GM03348 (cell line): ENCODE data around the gene ZSWIM6.
A peak's percentile ranks its signal among the peaks of the same experiment; 100 is the strongest.

Source experiments
- DNase-seq: peaks from one replicate; pipeline ENCODE4 v3.0.0; 2012; ENCODE audit warnings: low spot score

ZSWIM6 gene

GRCh38 chr5:61441742-61442141 is 109.7 kb downstream of the ZSWIM6 start:
- DNase-seq, result no peak

DNA sequence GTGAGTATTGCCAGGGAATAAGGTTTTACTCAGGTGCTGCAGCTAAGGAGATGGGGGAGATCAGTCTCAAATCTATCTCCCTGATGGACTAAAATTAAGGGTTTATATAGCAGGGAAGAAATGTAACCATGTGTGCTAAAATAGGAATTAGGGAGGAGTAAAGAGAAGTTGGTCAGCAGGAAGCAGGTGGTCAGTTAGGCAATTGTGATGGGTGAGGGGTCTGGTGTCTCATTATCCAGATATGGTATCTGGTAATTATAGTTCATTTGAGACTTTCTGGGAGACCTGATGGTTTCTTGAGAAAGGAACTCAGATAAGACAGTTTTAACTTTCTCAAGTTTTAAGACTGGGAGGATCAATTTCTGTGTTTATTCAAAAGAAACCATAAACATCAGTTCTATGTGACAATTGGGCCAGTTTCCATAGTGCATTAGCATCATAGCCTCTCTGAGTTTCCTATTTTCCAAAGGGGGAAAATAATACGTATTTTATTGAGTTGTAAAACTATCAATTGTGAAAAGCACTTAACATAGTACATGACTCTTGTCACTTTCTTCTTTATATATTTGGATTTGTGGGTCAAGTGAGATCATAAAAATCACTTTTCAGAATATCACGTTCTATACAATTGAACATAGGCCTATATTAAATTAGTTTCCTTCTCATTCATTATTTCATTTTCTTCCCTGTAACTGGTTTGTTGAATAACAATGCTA is 115.9 kb downstream of the ZSWIM6 start:
- DNase-seq, result no peak

DNA sequence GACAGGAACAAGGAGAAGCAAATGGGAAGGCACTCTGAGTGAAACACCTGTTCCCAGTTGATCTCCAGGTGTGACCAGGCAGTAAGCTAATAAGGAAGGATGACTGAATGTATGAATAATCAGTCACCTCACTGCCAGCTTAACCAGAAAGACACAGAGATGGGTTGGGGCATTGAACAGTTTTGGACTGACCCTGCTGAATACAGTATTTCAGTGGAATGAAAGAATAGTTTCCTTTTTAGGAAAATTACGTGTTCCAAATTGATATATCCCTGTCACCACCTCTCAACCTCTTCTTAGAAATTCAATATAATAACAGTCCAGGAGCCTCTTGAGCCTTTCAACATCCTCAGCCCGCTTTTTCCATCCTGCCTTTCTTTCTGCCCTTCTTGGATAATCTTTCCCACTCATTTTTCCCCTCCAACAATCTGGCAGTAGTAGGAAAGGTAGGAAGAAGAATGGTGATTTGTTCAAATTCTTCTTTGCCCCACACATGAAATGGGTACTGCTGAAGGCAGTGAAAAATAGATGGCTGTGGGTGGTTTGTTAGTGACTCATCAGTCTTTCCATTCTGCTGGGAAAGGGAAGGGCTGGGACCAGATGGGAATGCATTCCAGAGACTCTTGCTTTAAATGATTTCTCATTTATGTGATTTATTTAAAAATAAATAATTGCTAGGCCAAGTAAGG is 117.9 kb downstream of the ZSWIM6 start:
- peak; percentile 71 for DNase-seq

GRCh38 chr5:61450493-61451279 is 118.6 kb downstream of the ZSWIM6 start:
- DNase-seq, result peak; percentile 32

- DNase-seq, result no peak
Measured at GRCh38 chr5:61455179-61456006, 123.3 kb downstream of the ZSWIM6 start.

- DNase-seq, result no peak
Measured at GRCh38 chr5:61460471-61460870, 128.4 kb downstream of the ZSWIM6 start.

DNA sequence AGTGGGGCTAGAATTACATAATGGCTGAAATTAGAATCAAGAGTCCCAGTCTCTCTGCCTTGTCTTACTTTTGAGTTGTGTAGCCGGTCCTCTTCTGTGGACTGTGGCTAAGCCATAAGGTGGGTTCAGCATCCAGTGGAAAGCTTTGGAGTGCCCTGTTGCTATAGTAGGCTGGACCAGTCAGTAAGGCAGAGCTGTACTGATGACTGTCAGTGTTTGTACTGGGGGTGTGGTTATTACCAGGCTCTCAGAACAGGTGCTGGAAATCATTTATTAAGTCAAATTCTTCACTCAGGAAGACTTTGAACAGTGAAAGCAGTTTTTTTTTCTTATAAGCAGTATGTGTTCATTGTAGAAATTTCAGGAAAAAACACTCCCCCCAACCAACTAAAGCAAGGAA is 129.4 kb downstream of the ZSWIM6 start:
- DNase-seq, result no peak

DNA sequence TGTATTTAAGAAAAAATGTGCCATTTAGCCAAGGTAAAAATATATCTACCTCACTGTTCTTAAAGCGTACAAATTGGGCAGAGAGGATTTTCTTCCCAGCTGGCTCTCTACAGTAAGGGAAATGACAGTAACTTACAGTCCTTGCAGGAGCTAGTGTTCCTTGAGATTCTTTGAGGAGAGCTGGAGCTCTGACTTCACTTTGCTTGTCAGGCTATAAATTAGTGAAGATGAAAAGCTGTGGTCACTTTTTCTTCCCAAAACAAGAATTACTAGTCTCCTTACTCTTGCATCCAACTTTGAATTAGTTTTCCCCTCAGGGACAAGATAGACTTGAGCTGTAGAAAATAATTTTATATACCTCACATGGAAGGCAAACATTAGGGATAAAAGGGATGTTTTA is 129.9 kb downstream of the ZSWIM6 start:
- DNase-seq, result no peak

DNA sequence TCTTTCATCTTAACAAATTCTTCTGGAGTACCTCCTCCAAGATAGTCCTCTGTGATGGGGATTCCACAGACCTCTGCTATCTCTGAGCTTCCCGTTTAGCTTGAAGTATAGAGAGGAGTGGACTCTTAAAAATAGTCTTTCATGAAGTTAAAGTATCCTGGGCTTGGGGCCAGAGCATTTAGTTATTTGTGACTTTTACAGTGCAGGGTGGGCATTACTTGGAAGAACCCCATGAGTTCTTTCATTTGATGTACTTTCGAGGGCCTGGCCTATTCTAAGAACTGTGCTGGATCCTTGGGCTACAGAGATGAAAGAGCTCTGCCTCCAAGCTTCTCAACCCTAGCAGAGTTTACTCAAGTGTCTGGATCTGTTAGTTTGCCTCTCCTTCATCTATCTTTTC is 131.5 kb downstream of the ZSWIM6 start:
- DNase-seq, result no peak

- DNase-seq, result no peak
Measured at GRCh38 chr5:61464512-61464911, 132.5 kb downstream of the ZSWIM6 start.

DNA sequence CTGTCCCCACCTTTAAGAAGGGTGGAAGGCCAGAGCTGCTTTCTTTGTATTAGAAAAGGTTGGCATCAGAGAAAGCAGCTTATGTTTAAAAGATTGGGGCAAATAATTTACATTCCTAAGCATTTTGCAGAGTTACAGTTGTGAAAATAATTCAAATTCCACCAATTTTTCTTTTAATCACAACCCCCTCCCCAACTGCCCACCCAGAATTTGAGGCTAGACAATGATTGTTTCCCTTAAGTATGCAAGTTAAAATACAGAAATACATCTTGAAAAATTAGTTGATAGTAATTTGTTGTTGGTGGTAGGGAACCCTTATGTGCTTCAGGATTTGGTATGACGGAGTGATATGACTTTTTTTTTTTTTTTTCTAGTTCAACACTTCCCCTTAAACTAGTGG is 133.0 kb downstream of the ZSWIM6 start:
- DNase-seq, result no peak

- no peak for DNase-seq
Measured at GRCh38 chr5:61465496-61465895, 133.4 kb downstream of the ZSWIM6 start.

- no peak for DNase-seq
Measured at GRCh38 chr5:61466017-61466416, 134.0 kb downstream of the ZSWIM6 start.

DNA sequence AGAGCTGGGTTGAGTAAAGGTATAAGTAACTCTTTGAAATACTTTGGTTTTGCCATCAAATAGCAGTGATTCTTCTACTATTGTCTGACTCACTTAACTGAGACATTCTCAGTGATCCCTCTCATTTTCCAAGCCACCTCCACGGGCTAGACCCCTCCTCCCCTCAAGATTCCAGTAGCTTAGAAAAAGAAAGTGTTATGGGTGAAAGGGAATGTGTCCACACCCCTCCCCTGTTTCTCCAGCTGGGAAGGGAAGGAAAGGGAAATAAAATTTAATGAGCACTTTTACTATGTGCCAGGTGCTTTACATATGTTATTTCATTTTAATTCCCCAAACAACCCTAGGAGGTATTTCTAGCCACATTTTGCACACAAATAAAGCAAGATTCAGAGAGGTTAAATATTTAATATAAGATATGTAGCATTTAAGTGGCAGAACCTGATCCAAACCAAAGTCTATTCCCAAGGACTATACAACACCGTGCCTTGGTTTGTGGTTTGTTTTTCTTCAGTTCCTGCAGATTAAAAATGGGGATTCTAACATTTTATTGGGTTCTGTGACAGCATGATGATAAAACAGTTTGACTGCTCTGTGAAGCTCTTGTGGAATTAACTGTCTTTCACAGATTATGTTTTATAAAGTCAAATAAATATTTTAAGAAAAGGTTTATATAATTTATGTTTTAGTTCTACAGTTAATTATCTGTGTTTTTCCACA is 135.9 kb downstream of the ZSWIM6 start:
- peak; percentile 13 for DNase-seq

- DNase-seq, result no peak
Measured at GRCh38 chr5:61468483-61468865, 136.4 kb downstream of the ZSWIM6 start.

DNA sequence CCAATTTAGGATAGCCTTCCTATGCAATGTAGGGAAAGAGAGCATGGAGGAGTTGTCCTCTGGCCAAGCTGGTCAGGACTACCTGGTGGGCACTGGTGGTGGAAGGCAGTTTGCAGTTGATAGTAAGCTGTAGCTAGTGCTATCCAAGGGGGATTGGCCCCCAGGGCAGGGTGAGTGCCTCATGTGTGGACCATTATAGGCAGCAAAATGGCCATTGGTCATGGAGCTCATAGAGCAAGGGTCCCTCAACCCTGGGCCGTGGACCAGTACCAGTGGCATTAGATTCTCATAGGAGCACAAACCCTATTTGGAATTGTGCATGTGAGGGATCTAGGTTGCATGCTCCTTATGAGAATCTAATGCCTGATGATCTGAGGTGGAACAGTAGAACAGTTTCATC is 139.3 kb downstream of the ZSWIM6 start:
- DNase-seq, result no peak

DNA sequence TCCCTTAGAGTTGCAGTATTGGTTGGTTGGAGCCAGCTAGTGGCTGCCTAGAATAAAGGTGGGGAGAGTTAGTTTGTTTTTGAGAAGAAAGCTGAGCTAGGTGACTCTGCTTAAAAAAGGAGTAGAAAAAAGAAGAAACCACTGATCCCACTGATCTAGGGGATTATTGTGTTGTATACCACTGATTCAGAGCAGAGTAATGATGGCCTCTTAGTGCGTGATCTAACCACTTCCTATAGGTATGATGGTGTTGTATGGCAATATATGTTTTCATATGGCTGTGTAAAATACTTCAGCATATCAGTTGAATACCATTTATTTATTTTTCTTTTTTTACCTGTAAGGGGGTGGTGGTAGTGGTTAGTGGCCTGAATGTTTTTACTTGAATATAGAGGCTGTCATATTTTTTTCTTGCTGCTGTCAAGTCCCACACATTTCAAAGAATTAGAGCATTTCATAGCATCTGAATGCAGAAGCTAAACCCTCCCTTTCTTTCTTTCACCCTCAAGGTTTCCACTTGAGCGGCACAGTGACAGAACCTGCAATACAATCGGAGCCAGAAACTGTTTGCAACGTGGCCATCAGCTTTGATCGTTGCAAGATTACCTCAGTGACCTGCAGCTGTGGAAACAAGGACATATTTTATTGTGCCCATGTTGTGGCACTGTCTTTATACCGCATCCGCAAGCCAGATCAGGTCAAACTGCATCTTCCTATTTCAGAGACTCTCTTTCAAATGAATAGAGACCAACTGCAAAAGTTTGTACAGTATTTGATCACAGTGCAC is 140.3 kb downstream of the ZSWIM6 start:
- DNase-seq, result no peak

GRCh38 chr5:61474746-61475145 is 142.7 kb downstream of the ZSWIM6 start:
- DNase-seq, result no peak

GRCh38 chr5:61477788-61478187 is 145.7 kb downstream of the ZSWIM6 start:
- DNase-seq, result no peak

DNA sequence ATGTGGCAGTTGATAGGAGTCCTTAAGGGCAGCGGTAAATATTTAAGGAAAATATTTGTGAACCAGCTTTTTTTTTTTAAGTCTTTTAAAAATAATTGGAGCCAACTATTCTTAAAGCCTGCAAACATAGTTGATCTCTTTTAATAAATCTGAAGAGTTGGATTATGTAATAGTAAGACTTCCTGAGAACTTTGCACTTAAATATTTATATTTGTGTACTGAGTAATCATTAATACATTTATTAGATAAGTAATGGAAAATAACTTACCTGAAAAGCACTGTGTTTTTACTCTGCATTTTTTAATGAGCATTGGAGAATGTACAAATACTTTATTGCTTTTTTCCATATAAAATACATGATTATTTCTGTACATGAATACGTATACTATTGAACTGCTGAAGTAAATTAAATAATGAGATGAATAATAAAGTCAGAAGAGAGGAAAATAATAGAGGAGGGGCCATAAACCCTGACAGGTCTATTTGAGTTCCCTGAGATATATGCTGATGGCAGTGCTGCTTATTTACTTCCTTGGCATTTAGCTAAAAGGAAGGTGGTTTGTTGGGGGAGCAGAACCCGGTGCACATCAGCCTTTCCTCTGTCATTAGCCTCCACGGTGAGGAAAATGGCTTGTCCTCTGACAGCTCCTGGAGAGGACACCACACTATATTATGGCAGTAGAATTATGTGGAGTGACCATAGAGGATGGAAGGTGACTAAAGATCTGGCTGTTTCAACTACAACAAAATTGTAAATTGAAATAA is 148.0 kb downstream of the ZSWIM6 start:
- no peak for DNase-seq
